HG02642 (cell line): ENCODE data around the gene INAVA.
"Not testable (repeated sequence)": the region's sequence is repeated elsewhere in the genome, so short reads cannot be mapped to it uniquely, and the experiment has no call there.

ENCODE experiments used
- ATAC-seq: cut with Tn5 transposase; IDR thresholded peaks from one replicate; pipeline ENCODE4 v1.9.1; 2021; ENCODE audit warnings: mild to moderate bottlenecking; ENCODE audit not compliant: unreplicated experiment, poor library complexity

The INAVA gene

GRCh38 chr1:200954434-200954833 lies 59.7 kb downstream of the INAVA start:
- ATAC-seq = no peak

DNA sequence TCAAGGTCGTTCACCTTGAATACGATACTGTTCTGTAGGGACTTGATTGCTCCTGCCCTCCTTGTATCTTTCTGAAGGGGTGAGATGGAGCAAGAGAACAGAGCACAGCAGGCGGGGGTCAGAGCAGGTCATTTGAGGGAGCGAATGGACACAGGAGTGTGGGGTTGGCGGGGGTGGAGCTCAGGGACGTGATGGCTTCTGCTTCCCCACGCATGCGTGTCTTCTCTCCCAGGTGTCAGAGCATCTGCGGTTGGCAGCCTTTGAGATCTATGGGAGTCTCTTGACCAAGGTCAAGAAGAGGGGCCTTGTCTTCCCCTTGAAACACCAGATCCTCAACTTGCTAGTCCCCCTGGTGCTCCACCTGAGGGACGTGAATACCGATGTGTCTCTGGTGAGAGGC lies 63.9 kb downstream of the INAVA start:
- ATAC-seq = no peak

DNA sequence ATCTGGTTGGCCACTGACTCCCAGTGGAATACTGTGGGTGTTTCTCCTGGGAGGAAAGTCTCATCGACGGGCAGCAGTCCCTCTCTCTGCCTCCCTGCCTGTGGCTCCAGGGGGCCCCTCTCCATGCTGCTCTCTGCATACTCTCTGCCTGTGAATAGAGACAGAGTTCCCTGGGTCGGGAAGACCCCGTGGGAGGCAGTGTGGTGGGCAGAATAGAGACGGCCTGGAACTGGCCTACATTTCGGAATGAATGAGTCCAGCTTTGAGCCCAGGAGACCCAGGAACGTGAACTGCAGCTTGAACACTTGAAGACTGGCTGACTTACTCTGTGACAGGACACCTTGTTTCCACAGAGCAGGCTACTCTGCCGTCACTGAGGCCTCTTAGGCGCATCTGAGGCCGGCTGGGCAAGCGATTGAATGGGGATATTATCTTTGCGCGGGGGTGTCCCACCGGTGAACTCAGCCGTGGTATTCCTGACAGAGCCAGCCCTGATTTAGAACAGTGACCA lies 64.8 kb downstream of the INAVA start:
- ATAC-seq = no peak

GRCh38 chr1:200960236-200960947 lies 65.7 kb downstream of the INAVA start:
- no peak for ATAC-seq

GRCh38 chr1:200960948-200961340 lies 66.2 kb downstream of the INAVA start:
- ATAC-seq = no peak

- ATAC-seq = not testable (repeated sequence)
These were observed 67.5 kb downstream of the INAVA start for GRCh38 chr1:200962151-200962550.

DNA sequence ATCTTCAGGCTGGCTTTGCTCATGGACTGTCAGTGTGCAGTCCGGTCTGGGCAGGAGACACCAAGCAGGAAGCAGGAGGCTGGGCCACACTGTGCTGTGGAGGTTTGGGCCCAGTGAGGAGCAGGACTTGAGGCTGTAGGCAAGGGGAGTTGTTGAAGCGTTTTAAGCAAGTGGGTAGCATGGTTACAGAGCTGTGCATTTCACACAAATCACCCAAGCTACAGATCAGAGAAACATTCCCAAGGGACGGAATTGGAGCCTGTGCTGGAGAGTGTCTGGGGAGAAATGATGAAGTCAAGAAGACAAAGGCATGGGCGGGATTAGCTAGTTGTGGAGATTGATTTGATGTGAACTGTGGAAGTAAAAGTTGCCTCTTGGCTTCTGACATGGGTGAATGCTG lies 67.9 kb downstream of the INAVA start:
- no peak for ATAC-seq

GRCh38 chr1:200963076-200963475 lies 68.4 kb downstream of the INAVA start:
- ATAC-seq = no peak

DNA sequence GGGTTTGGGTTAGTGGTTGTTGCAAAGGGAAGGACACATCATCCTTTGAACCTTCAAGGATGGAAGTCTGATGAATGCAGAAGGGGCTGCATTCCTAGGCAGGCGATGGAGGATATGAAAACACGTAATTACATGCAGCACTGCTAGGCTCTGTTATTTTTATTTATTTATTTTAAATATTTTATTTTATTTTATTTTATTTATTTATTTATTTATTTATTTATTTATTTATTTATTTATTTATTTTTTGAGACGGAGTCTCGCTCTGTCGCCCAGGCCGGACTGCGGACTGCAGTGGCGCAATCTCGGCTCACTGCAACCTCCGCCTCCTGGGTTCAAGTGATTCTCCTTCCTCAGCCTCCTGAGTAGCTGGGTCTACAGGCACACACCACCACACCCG lies 69.2 kb downstream of the INAVA start:
- not testable (repeated sequence) for ATAC-seq
